HepG2 (cell line): ENCODE measurements around the gene SYNJ2. TPM values are rescaled to one million over a fixed set of nuclear protein-coding genes. Genes with fewer than 3 reads are reported as not detected.

Source experiments
- DZIP1 ChIP-seq: sonication (generic); formaldehyde crosslinking; IDR thresholded peaks from 2 replicates; pipeline ENCODE4 v1.5.0; 2020; ENCODE audit warnings: mild to moderate bottlenecking, missing genetic modification reagents
- ETV6 ChIP-seq: sonication (generic); formaldehyde crosslinking; conservative IDR thresholded peaks from 2 replicates; pipeline ENCODE4 v1.4.0; 2020; ENCODE audit warnings: missing genetic modification reagents
- HBP1 ChIP-seq: IDR thresholded peaks from 2 replicates; pipeline ENCODE4 v1.6.1; 2016; ENCODE audit warnings: low read depth, control low read depth
- KDM5A ChIP-seq: fragments of 200-600 bp; sonication (generic); IDR thresholded peaks from 2 replicates; pipeline ENCODE4 v1.7.0; 2018; ENCODE audit warnings: antibody characterized with exemption, mild to moderate bottlenecking, low read length, borderline replicate concordance
- LCORL ChIP-seq, 2 experiments: fragments of 450-650 bp in 1 of 2; sonication (generic) in 1 of 2; formaldehyde crosslinking in 1 of 2; IDR thresholded peaks; 2 replicates each; pipeline versions ENCODE4 v1.5.0 to v1.6.1; 2017 to 2020; ENCODE audit warnings: antibody characterized with exemption in 1 of 2, missing genetic modification reagents in 1 of 2
- NFE2L2 ChIP-seq: fragments of 150-350 bp; IDR thresholded peaks from 2 replicates; pipeline ENCODE4 v1.6.1; 2014; ENCODE audit warnings: low read length
- PCBP2 ChIP-seq: fragments of 200-400 bp; formaldehyde crosslinking; optimal IDR thresholded peaks from 2 replicates; pipeline ENCODE3; 2018; ENCODE audit warnings: low read length, low read depth; ENCODE audit not compliant: poor library complexity, severe bottlenecking
- POGZ ChIP-seq: sonication (generic); formaldehyde crosslinking; IDR thresholded peaks from 2 replicates; pipeline ENCODE4 v1.4.0; 2020; ENCODE audit warnings: mild to moderate bottlenecking, missing genetic modification reagents
- RFXANK ChIP-seq: IDR thresholded peaks from 2 replicates; pipeline ENCODE4 v1.6.1; 2016
- RFXAP ChIP-seq: sonication (generic); formaldehyde crosslinking; IDR thresholded peaks from 2 replicates; pipeline ENCODE4 v1.4.0; 2020; ENCODE audit warnings: missing genetic modification reagents, borderline replicate concordance
- SMARCE1 ChIP-seq: fragments of 450-650 bp; IDR thresholded peaks from 2 replicates; pipeline ENCODE4 v1.6.1; 2017; ENCODE audit warnings: borderline replicate concordance
- SRSF4 ChIP-seq: fragments of 200-400 bp; formaldehyde crosslinking; IDR thresholded peaks from one replicate; pipeline ENCODE4 v1.6.1; 2018; ENCODE audit warnings: mild to moderate bottlenecking, low read depth, low read length, moderate library complexity; ENCODE audit not compliant: poor library complexity, severe bottlenecking
- SSRP1 ChIP-seq: IDR thresholded peaks from 2 replicates; pipeline ENCODE4 v1.6.1; 2016; ENCODE audit warnings: control low read depth
- STAG1 ChIP-seq: sonication (generic); formaldehyde crosslinking; IDR thresholded peaks from 2 replicates; pipeline ENCODE4 v1.4.0; 2020; ENCODE audit warnings: missing genetic modification reagents
- TMF1 ChIP-seq: sonication (generic); formaldehyde crosslinking; IDR thresholded peaks from 2 replicates; pipeline ENCODE4 v1.8.1; 2022; ENCODE audit warnings: low read depth, missing genetic modification reagents
- YY1 ChIP-seq: IDR thresholded peaks from 2 replicates; pipeline ENCODE4 v1.6.1; 2011; ENCODE audit warnings: low read length, low read depth, moderate library complexity, mild to moderate bottlenecking; ENCODE audit not compliant: insufficient read depth, insufficient replicate concordance
- ZBTB46 ChIP-seq: sonication (generic); formaldehyde crosslinking; IDR thresholded peaks from 2 replicates; pipeline ENCODE4 v1.4.0; 2020; ENCODE audit warnings: mild to moderate bottlenecking, missing genetic modification reagents, borderline replicate concordance
- ZNF10 ChIP-seq: sonication (generic); formaldehyde crosslinking; IDR thresholded peaks from 2 replicates; pipeline ENCODE4 v1.4.0; 2020; ENCODE audit warnings: mild to moderate bottlenecking, low read depth, missing genetic modification reagents, borderline replicate concordance
- ZNF317 ChIP-seq: sonication (generic); formaldehyde crosslinking; IDR thresholded peaks from 2 replicates; pipeline ENCODE4 v1.5.0; 2020; ENCODE audit warnings: mild to moderate bottlenecking, missing genetic modification reagents
- ZNF598 ChIP-seq: sonication (generic); formaldehyde crosslinking; IDR thresholded peaks from 2 replicates; pipeline ENCODE4 v1.5.1; 2020; ENCODE audit warnings: mild to moderate bottlenecking, missing genetic modification reagents, borderline replicate concordance
- ZNF605 ChIP-seq: sonication (generic); formaldehyde crosslinking; IDR thresholded peaks from 2 replicates; pipeline ENCODE4 v1.8.0; 2022; ENCODE audit warnings: mild to moderate bottlenecking, missing genetic modification reagents
- ZNF616 ChIP-seq: sonication (generic); formaldehyde crosslinking; IDR thresholded peaks from 2 replicates; pipeline ENCODE4 v1.5.0; 2020; ENCODE audit warnings: low read depth, mild to moderate bottlenecking, missing genetic modification reagents
- ZNF660 ChIP-seq: sonication (generic); formaldehyde crosslinking; IDR thresholded peaks from 2 replicates; pipeline ENCODE4 v1.5.1; 2020; ENCODE audit warnings: mild to moderate bottlenecking, low read depth, missing genetic modification reagents, borderline replicate concordance
- polyA plus RNA-seq, 8 experiments: library from polyadenylated mRNA; depleted of rRNA in 3 of 8; stranded (reverse) in 7 of 8; unstranded in 1 of 8; fragments of >200 nt; fragmentation: Illumina TruSeq in 4 of 8; extraction: Trizol in 4 of 8; gene quantifications; 2 replicates each; pipeline versions ENCODE4 v1.2.1 to v1.2.3, GENCODE V29; 2011 to 2016; ENCODE audit warnings: low read depth in 4 of 8, missing spikeins in 1 of 8, mixed read lengths in 1 of 8; ENCODE audit not compliant: insufficient read depth in 1 of 8
- total RNA-seq, 5 experiments: library from RNA; depleted of rRNA; stranded (reverse); fragments of >200 nt; fragmentation: Illumina TruSeq; extraction: Trizol; gene quantifications; 2 replicates each; pipeline ENCODE4 v1.2.3, GENCODE V29; 2016; ENCODE audit warnings: low read depth in 1 of 5
- TF ChIP-seq, protein P1 (sequence below): IDR thresholded peaks from 2 replicates; pipeline ENCODE4 v1.6.1; 2016; ENCODE audit warnings: low read depth, borderline replicate concordance

SYNJ2 gene
- total and polyA plus RNA-seq, 2 of the 13 experiments (the other 11 are each of a cell fraction or from before 2014, with no cell fraction given), result 39.1 to 57.6 TPM

- peak; percentile 35; the same call in 1 of the 2 replicates for TF ChIP-seq ZNF317 (CRISPR knock-in tag)
- TF ChIP-seq RFXAP (CRISPR knock-in tag), result peak; percentile 63
- peak; percentile 36; the same call in 1 of the 2 replicates for TF ChIP-seq KDM5A
- peak; percentile 67; the same call in 1 of the 2 replicates for TF ChIP-seq POGZ (CRISPR knock-in tag)
- TF ChIP-seq ZNF660, result no peak
- TF ChIP-seq YY1, result no peak
- no peak for TF ChIP-seq ZBTB46 (CRISPR knock-in tag)
- TF ChIP-seq TMF1 (CRISPR knock-in tag), result no peak
- no peak for TF ChIP-seq SMARCE1
- TF ChIP-seq ZNF598 (CRISPR knock-in tag), result no peak
- 0 out of 2 replicates have a peak, but pooled peaks have one; percentile 25 for TF ChIP-seq STAG1
- no peak for TF ChIP-seq SRSF4
- no peak for TF ChIP-seq ETV6 (CRISPR knock-in tag)
- no peak for TF ChIP-seq ZNF10
- TF ChIP-seq NFE2L2, result no peak
- TF ChIP-seq RFXANK, result 0 out of 2 replicates have a peak, but pooled peaks have one; percentile 34
- TF ChIP-seq, protein P1, sequence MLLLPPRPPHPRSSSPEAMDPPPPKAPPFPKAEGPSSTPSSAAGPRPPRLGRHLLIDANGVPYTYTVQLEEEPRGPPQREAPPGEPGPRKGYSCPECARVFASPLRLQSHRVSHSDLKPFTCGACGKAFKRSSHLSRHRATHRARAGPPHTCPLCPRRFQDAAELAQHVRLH (CRISPR knock-in tag), result 0 out of 2 replicates have a peak, but pooled peaks have one; percentile 32
- TF ChIP-seq ZNF605, result no peak; the same call in 1 of the 2 replicates
- TF ChIP-seq SSRP1 (CRISPR knock-in tag), result no peak; the same call in 1 of the 2 replicates
- TF ChIP-seq ZNF616 (CRISPR knock-in tag), result peak; percentile 13; the same call in 1 of the 2 replicates
- TF ChIP-seq LCORL (IDR thresholded peaks at IDR 0.05), result peak; percentile 93
- peak; percentile 97 for TF ChIP-seq LCORL (CRISPR knock-in tag; IDR thresholded peaks at IDR 0.05)
- no peak for TF ChIP-seq PCBP2
- TF ChIP-seq DZIP1 (CRISPR knock-in tag), result no peak
- TF ChIP-seq HBP1 (CRISPR knock-in tag), result peak; percentile 91
These were observed 29.8 kb downstream of the SYNJ2 start (continued) for GRCh38 chr6:158011478-158011920.
